K562 (cell line): Measurements from ENCODE around the gene CEP41. TPM values are rescaled to one million over a fixed set of nuclear protein-coding genes. Genes with fewer than 3 reads are reported as not detected.

Source experiments
- ATAC-seq: fragments of 200-7000 bp; cut with Tn5 transposase; 3 replicates; pipeline ENCODE4 v1.9.1; 2020; ENCODE audit warnings: moderate library complexity
- BruUV-seq: library from RNA; stranded (reverse); fragments of 400-500 nt; replicated peaks from 2 replicates; lab custom pipeline; 2021; lab: Mats Ljungman, UMichigan
- CTCF ChIA-PET: fragments of 300-600 bp; formaldehyde crosslinking; extraction: SDS; loops from one replicate; lab custom pipeline; 2021; ENCODE audit warnings: low intra/inter-chr PET ratio; lab: Yijun Ruan, JAX
- POLR2A ChIA-PET: fragments of 300-600, 350-650 bp; sonication (Branson Sonifier 250); formaldehyde crosslinking; extraction: SDS; loops from one replicate; lab custom pipeline; 2021; ENCODE audit warnings: antibody characterized with exemption, inconsistent platforms; lab: Yijun Ruan, JAX
- DNase-seq, 4 experiments: peaks; one replicate each; pipeline versions ENCODE4 v3.0.0 to v3.0.0-alpha.2; 2011 to 2018; ENCODE audit warnings: low spot score in 3 of 4, mixed read lengths in 3 of 4; ENCODE audit errors: extremely low read depth in 1 of 4
- FAIRE-seq: peaks from 2 replicates; lab custom pipeline; 2011; peaks lifted over from hg19 to GRCh38; lab: Jason Lieb, UNC
- H2AFZ ChIP-seq: 2 replicates; pipeline ENCODE4 v1.6.0; 2011; ENCODE audit warnings: low read depth, low read length, control low read depth, inconsistent platforms
- H3K27ac ChIP-seq: fragments of 200-600 bp; 3 replicates; pipeline ENCODE4 v1.8.0; 2011; ENCODE audit warnings: low read depth, mild to moderate bottlenecking, control low read depth, inconsistent platforms, low read length, moderate library complexity, mixed read lengths; ENCODE audit errors: extremely low read depth
- H3K27me3 ChIP-seq, 2 experiments: fragments of 300-600 bp in 1 of 2; 2 replicates in 1 of 2; 3 replicates in 1 of 2; pipeline versions ENCODE4 v1.6.0 to v1.8.0; 2011; ENCODE audit warnings: inconsistent platforms in 2 of 2, low read length in 2 of 2, mild to moderate bottlenecking in 1 of 2, mixed read lengths in 1 of 2, moderate library complexity in 1 of 2; ENCODE audit not compliant: control insufficient read depth in 2 of 2, insufficient read depth in 2 of 2
- H3K36me3 ChIP-seq: fragments of 300-600 bp; 3 replicates; pipeline ENCODE4 v1.8.0; 2011; ENCODE audit warnings: mild to moderate bottlenecking, low read length, inconsistent platforms; ENCODE audit not compliant: control insufficient read depth, insufficient read depth
- H3K4me1 ChIP-seq, 2 experiments: fragments of 200-600 bp in 1 of 2; replicated peaks in 1 of 2; 2 replicates in 1 of 2; 3 replicates in 1 of 2; pipeline versions ENCODE4 v1.5.1 to v1.8.0; 2011; ENCODE audit warnings: inconsistent platforms in 2 of 2, low read length in 2 of 2, mild to moderate bottlenecking in 1 of 2, mixed read lengths in 1 of 2, moderate library complexity in 1 of 2; ENCODE audit not compliant: control insufficient read depth in 2 of 2, insufficient read depth in 2 of 2
- H3K4me2 ChIP-seq: 2 replicates; pipeline ENCODE4 v1.6.1; 2011; ENCODE audit warnings: low read length, control low read depth, inconsistent platforms, mixed read lengths; ENCODE audit not compliant: insufficient read depth
- H3K4me3 ChIP-seq: fragments of 200-600 bp; sonication (generic), shearing (Covaris generic); 2 replicates; pipeline ENCODE4 v1.5.1; 2016; ENCODE audit warnings: control low read depth, inconsistent platforms
- H3K79me2 ChIP-seq: fragments of 200-600 bp; 3 replicates; pipeline ENCODE4 v1.8.0; 2011; ENCODE audit warnings: low read length, inconsistent platforms; ENCODE audit not compliant: control insufficient read depth, insufficient read depth
- H3K9ac ChIP-seq, 2 experiments: 2 replicates each; pipeline versions ENCODE4 v1.6.0 to v1.6.1; 2011; ENCODE audit warnings: low read depth in 2 of 2, low read length in 2 of 2, control low read depth in 1 of 2, inconsistent platforms in 1 of 2, mild to moderate bottlenecking in 1 of 2, mixed read lengths in 1 of 2; ENCODE audit not compliant: insufficient read depth in 1 of 2
- H3K9me1 ChIP-seq: one replicate; pipeline ENCODE4 v1.6.0; 2011; ENCODE audit warnings: inconsistent platforms, mild to moderate bottlenecking, low read length, moderate library complexity; ENCODE audit not compliant: control insufficient read depth, insufficient read depth
- H3K9me3 ChIP-seq: replicated peaks from 2 replicates; pipeline ENCODE4 v1.5.1; 2011; ENCODE audit warnings: low read depth, low read length, inconsistent platforms; ENCODE audit not compliant: control insufficient read depth, insufficient read depth
- H4K20me1 ChIP-seq: replicated peaks from 2 replicates; pipeline ENCODE4 v1.6.1; 2011; ENCODE audit warnings: low read length, inconsistent platforms, mixed read lengths; ENCODE audit not compliant: control insufficient read depth, insufficient read depth
- C11orf30 ChIP-seq: fragments of 450-650 bp; IDR thresholded peaks from 2 replicates; pipeline ENCODE4 v1.6.1; 2016; ENCODE audit warnings: low read depth, mild to moderate bottlenecking
- MGA ChIP-seq: fragments of 450-650 bp; IDR thresholded peaks from 2 replicates; pipeline ENCODE4 v1.6.1; 2016; ENCODE audit warnings: mild to moderate bottlenecking, moderate library complexity
- PHF20 ChIP-seq: fragments of 450-650 bp; IDR thresholded peaks from 2 replicates; pipeline ENCODE4 v1.6.1; 2018; ENCODE audit not compliant: partially characterized antibody
- RCOR1 ChIP-seq, 2 experiments: IDR thresholded peaks; 2 replicates each; pipeline ENCODE4 v1.6.1; 2012; ENCODE audit warnings: low read depth in 2 of 2, low read length in 2 of 2, borderline replicate concordance in 1 of 2, improper control_type of control experiment in 1 of 2
- SUPT5H ChIP-seq: fragments of 450-650 bp; IDR thresholded peaks from 2 replicates; pipeline ENCODE4 v1.6.1; 2016
- TCF15 ChIP-seq: fragments of 250-450 bp; sonication (Bioruptor Pico); IDR thresholded peaks from 2 replicates; pipeline ENCODE4 v1.8.0; 2022; ENCODE audit warnings: moderate library complexity, mild to moderate bottlenecking, inconsistent platforms
- ZC3H8 ChIP-seq: fragments of 450-650 bp; IDR thresholded peaks from 2 replicates; pipeline ENCODE4 v1.6.1; 2017
- ZNF311 ChIP-seq: fragments of 250-450 bp; sonication (Bioruptor Pico); IDR thresholded peaks from 2 replicates; pipeline ENCODE4 v1.4.0; 2020; ENCODE audit warnings: mild to moderate bottlenecking, moderate library complexity
- WGBS: fragments of 100-300 bp; shearing (Covaris generic); methylation state at CpG from one replicate; pipeline ENCODE4 v1.1.6; 2016; ENCODE audit warnings: low coverage, mixed read lengths; ENCODE audit not compliant: insufficient coverage; ENCODE audit errors: missing lambda C conversion rate; 5-methylcytosine and 5-hydroxymethylcytosine counted together
- in situ Hi-C: fragments of 300-500 bp; cut with MboI; formaldehyde crosslinking; loops from 4 replicates; pipeline ENCODE4 v1.15.0; 2018; ENCODE audit warnings: inconsistent platforms, mixed read lengths
- intact Hi-C: fragments of 100-400 bp; cut with micrococcal nuclease; formaldehyde crosslinking; loops from 2 replicates; pipeline ENCODE4 v1.14.2; 2022
- polyA plus RNA-seq, 8 experiments: library from polyadenylated mRNA; depleted of rRNA in 4 of 8; stranded (reverse) in 5 of 8; unstranded in 3 of 8; fragments of >200 nt; fragmentation: Nextera tagmentation in 2 of 8; fragmentation: Illumina TruSeq in 1 of 8; extraction: Ambion mirVana in 2 of 8; extraction: Trizol in 1 of 8; gene quantifications; 2 replicates each; pipeline versions ENCODE4 v1.2.1 to v1.2.3, GENCODE V29; 2011 to 2014; ENCODE audit warnings: inconsistent platforms in 1 of 8, missing spikeins in 1 of 8
- total RNA-seq, 7 experiments: library from RNA; depleted of rRNA in 6 of 7; stranded (reverse); fragments of >200 nt in 6 of 7; fragmentation: Illumina TruSeq in 2 of 7; extraction: Trizol in 2 of 7; gene quantifications; 2 replicates each; pipeline versions ENCODE4 v1.2.1 to v1.2.3, GENCODE V29; 2011 to 2021; ENCODE audit warnings: low replicate concordance in 1 of 7

CEP41 gene
- total and polyA plus RNA-seq, 9 of the 15 experiments (the other 6 are each of a cell fraction or from before 2014, with no cell fraction given) = 1.5 to 15.5 (median 6.4) TPM

- CTCF ChIA-PET = no interaction called here
- no peak overlapping the region for H3K4me3 ChIP-seq
- no peaks in the 10 kb centered on the region for H3K36me3 ChIP-seq
- H3K27ac ChIP-seq = no peak overlapping the region
- 19% methylated on average over 4 of the region's 4 CpGs for WGBS
- no peak for FAIRE-seq
- H3K9me3 ChIP-seq = no peaks in the 10 kb centered on the region
- no peak for ATAC-seq
- H3K79me2 ChIP-seq = no peaks in the 10 kb centered on the region
- H3K4me1 ChIP-seq = no peaks in the 10 kb centered on the region
- H3K27me3 ChIP-seq = peaks cover 0 to 4% of the 10 kb centered on the region in 2 experiments; a peak in 3 of 5 replicates
- H3K4me2 ChIP-seq = no peak overlapping the region
- POLR2A ChIA-PET = interaction anchor here (1.2 to 2.4 kb wide), 3 partner anchors 9 to 42 kb away, joined by 3 to 11 read pairs (median 4); no protein-coding TSS in a partner anchor
- no peaks in the 10 kb centered on the region for H3K9me1 ChIP-seq
- H3K9ac ChIP-seq = no peak overlapping the region
- BruUV-seq = no TSS peak
- no peak for DNase-seq
- intact Hi-C loops = no loop called here
- H2AFZ ChIP-seq = no peak overlapping the region
- in situ Hi-C loops = no loop called here
- H4K20me1 ChIP-seq = no peaks in the 10 kb centered on the region
- TF ChIP-seq C11orf30 (no peak), MGA (no peak), ZNF311 (CRISPR knock-in tag) (no peak), ZC3H8 (no peak), TCF15 (CRISPR knock-in tag) (no peak), RCOR1 (IDR thresholded peaks at IDR 0.05; ENCODE audit: borderline replicate concordance in 1 of 2, low read depth in 2 of 2, low read length in 2 of 2) (no peak), SUPT5H (no peak), PHF20 (no peak)
Observed at GRCh38 chr7:130410868-130411541, 29.8 kb downstream of the CEP41 start.
